Left cardiac atrium (tissue), 4 donors: ENCODE data around the gene GRB10. TPM values are rescaled to one million over a fixed set of nuclear protein-coding genes. Genes with fewer than 3 reads are reported as not detected.
"Not testable (repeated sequence)": the region's sequence is repeated elsewhere in the genome, so short reads cannot be mapped to it uniquely, and the experiment has no call there.

Experiments
- ATAC-seq, 2 donors: fragments of 200-7000 bp; cut with Tn5 transposase; one replicate each; pipeline ENCODE4 v1.9.1; 2020; ENCODE audit warnings: mild to moderate bottlenecking in 2 of 2, moderate library complexity in 2 of 2
- DNase-seq: peaks from one replicate; pipeline ENCODE4 v3.0.0-alpha.2; 2020
- intact Hi-C, 2 donors: fragments of 100-400 bp; cut with DNase I; formaldehyde crosslinking; loops; one replicate each; pipeline versions ENCODE4 v1.14.1 to v1.15.1; 2022 to 2023
- total RNA-seq, 2 donors: library from RNA; stranded (reverse); fragmentation: NEBNext Ultra II Directional; extraction: Animal tissue kit (Norgen Biotek cat#: 25700); gene quantifications; one replicate each; pipeline ENCODE4 v1.2.1, GENCODE V29; 2021
- donor health status: DM: no; HTN: yes; CAD: no.
- donor health status: DM: no; HTN: yes; CAD: no; lungs with severe emphysema.
- donor health status: DM: yes; HTN: yes; CAD: no.
- donor health status: Dilated cardiomyopathy.

Gene GRB10
- total RNA-seq, 2 donors from 2014 or later, result 39.9 to 45.6 TPM

DNA sequence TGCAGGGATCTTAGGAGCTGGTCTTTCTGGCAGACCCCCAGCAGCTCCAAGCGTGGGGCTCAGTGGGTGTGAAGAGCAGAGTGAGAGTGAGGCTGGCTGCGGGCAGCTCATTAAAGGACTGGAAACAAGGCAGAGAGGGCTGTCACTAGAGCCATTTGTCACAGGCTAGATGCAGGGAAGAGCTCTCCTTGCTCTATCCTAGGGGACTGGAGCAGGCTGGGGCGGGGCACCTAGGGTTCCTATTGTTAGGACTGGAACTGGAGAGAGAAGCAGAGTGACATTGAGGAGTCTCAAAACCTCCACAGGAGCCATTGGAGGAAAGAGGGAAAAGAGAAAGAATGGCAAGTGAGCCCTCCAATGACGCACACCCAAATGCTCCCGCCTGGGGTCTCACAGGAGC lies 216.7 kb downstream of the GRB10 start:
- intact Hi-C loops, result no loop called here

DNA sequence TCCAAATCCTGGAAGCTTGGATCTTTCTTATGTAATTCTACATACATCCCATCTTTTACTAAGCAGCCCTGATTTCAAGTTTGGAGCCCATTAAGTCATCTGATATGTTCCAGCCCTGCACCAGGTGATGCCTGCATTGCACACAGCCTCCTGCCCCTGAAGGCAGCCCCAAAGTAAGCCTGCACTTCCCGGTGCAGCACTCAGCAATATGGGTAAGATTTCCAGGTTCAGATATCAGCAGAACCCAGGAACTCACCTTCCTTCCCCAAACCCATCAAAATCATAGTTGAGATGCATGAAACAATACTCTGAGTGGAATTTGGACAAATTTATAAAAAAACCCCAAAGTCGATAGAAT lies 217.2 kb downstream of the GRB10 start:
- intact Hi-C loops, result no loop called here
- ATAC-seq, result no peak
- no peak for DNase-seq

More for the DNA sequence above, 216.7 kb downstream of the GRB10 start:
- no peak for DNase-seq
- no peak for ATAC-seq

DNA sequence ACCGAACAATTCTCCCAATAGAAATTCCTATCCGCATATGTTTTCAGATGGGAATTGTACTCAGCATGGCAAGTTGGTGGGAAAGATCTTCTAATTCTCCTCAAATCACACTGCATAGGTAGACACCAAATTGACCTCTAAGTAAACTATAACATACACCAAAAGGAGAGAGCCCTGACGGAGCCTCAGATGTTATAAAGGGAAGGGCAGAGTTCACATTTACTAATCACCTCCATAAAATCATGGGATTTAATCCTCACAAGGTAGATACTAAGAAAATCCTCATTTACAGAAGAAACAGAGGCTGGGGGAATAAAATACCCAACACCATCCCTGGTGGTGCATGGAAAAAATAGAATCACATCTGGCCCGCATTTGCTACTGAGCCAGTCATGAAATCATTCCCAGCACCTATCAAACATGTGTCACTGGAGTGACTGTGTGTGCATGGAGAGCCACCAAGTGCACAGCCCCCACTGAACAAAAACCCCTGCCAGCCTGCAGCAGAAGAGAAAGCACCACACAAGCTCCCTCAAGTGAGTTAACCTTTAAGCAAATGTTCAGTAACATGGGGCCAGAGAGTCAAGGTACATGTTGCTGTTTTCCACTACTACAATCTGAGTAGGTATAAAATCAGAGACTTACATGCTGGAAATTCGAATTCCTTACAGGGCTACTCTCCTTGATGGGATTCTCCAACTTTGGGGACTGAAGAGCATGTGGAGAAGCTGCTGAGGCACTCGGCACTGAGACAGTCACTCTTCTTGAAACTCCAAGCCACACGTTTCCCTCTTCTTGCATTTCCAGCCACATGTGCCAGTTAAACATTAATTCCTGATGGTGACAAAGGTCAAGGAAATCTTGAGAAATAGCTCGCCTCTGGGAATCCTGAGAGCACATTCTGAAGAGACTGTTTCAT lies 217.8 kb downstream of the GRB10 start, which contains the start of gene DDC:
DDC (minus strand) TSS at position 766 of the 919 bp plus-strand sequence. CDS start 21,320 bp downstream, outside the sequence.
- intact Hi-C loops, result no loop called here
- peak in 1 of 2 donors; percentile 47 for ATAC-seq

DNA sequence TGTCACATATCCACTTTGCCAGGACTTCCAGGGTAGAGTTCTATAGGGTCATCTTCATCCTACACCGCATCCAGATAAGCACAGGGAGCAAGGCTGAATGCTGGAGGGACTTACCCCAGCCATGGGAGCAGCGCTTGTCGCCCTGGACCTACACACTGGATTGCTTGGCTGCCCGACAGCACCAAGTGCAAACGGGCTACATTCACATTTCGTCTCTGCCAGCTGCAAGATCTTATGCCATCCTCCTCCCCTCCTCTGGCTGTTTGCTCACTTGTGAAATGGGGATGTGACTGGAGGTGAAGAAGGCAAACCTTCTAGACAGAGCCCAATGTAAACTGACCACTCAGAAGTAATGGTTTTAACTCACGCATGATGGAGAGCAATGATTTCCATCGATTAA lies 218.5 kb downstream of the GRB10 start:
- intact Hi-C loops, result no loop called here
- ATAC-seq, result peak in 1 of 2 donors; percentile 47

More for the DNA sequence above, 217.8 kb downstream of the GRB10 start, which contains the start of gene DDC:
- no peak for DNase-seq

DNA sequence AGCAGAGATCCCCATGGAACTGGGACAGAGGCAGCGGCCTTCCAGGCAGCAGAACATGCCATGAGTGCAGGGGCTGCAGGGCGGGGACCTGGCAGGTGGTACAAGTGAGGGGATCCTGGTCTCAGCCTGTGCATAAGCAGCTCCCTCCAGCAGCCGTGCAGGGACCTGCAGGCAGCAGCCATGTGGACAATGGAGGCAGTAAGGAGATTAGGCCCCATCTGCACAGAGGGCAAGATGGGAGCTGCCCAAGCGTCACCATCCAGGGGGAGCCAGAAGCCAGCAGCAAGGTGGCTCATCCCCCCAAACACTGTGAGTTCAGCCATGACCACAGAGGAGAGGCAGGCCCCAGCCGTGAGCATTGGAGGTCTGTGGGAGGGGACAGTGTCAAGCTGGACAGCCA lies 220.6 kb downstream of the GRB10 start:
- intact Hi-C loops, result no loop called here
- DNase-seq (no peak), ATAC-seq (no peak)

More for the DNA sequence above, 218.5 kb downstream of the GRB10 start:
- DNase-seq, result no peak

DNA sequence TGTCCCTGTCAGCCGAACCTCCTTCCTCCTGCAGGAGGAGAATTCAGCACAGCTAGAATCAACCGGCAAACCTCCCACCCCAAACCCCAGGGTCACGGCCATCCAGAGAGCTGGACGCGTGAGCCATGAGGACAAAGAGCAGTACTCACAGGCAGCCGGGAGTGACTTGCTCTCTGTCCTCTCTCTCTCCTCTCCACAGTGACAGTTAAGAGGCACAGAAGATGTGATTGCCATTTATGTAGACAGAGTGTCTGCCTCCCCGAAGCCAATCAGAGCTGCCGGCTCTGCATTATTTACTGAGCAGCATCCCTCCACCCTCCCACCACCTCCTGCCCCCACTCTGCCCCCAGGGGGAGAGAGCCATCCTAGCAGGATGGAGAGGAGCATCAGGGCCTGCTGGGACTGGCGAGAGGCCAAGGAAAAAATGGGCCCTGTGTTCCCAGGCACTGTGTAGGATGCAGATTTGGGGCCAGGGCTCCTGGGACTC lies 221.8 kb downstream of the GRB10 start:
- DNase-seq (no peak), ATAC-seq (peak in 1 of 2 donors; percentile 29)
- intact Hi-C loops, result no loop called here

DNA sequence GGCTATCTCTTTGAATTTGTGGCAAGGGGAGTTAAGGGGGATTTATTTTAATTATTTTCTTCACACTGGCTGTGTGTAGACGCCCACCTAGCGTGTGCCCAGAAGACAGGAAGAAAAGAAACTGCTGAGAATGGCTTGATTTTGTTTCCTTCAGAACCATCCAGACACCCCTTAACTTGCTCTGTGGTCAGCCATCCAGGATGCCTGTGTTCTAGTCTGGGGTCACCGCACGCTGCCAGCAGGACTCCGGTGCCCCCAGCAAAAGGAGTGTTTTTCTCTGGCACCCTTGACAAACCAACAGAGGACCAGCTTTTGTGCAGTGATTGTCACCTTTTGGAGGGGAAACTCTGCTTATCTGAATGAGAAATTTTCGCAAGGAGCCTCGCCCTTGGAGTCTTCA lies 222.8 kb downstream of the GRB10 start:
- intact Hi-C loops, result no loop called here
- DNase-seq (no peak), ATAC-seq (no peak)

DNA sequence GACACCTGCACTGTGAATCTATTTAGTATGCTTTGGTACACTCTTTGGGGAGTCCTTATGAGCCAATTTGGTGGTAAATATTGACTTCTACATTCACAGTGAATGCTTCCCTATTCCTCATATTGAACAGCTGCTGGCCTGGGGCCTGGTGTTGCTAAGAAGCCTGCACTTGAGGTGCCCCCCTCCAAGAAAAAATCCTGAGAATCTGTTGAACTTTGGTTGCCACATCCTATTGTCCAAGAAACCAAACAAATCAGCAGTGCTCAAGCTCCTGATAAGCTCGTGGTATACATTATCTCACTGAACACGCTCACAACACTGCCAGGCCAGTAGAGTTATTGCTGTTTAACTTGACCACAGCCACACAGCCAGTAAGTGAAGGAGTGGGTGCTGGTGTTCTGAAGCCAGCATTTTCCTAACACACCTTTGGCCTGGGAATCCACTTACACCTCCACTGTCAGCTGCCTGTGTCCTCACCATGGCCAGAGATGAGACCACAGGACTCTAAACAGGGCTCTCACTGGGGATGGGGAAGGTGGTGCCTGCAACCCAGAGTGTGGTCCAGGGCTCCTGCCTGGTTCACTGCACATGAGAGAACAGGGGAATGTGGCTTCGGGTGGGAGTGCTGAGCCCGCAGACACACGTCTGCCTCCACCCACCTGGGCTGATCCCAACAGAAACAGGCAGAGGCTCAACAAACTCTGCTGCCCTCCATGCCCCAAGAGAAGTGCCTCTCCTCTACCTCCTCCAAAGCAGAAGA lies 224.2 kb downstream of the GRB10 start:
- no peak for ATAC-seq
- no peak for DNase-seq
- intact Hi-C loops, result no loop called here

DNA sequence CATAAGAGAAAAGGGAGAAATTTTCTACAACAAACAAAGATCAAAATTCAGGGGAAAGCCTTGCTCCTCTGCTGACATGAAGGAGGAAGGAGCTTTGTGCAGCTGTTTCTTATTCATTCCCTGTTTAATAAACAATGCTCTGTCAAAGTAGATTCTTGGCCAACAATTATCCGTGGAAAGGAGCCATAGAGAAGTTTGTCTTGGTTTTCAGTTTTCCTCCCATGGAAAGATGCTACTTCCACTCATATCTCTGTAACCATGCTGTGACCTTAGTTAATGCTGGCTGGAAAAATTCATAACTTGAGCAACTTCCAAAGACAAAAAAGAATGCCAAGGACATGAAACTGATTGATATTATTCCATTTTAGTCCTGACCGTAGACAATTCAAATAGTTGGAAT lies 225.6 kb downstream of the GRB10 start:
- DNase-seq, result no peak
- no peak for ATAC-seq
- intact Hi-C loops, result no loop called here

DNA sequence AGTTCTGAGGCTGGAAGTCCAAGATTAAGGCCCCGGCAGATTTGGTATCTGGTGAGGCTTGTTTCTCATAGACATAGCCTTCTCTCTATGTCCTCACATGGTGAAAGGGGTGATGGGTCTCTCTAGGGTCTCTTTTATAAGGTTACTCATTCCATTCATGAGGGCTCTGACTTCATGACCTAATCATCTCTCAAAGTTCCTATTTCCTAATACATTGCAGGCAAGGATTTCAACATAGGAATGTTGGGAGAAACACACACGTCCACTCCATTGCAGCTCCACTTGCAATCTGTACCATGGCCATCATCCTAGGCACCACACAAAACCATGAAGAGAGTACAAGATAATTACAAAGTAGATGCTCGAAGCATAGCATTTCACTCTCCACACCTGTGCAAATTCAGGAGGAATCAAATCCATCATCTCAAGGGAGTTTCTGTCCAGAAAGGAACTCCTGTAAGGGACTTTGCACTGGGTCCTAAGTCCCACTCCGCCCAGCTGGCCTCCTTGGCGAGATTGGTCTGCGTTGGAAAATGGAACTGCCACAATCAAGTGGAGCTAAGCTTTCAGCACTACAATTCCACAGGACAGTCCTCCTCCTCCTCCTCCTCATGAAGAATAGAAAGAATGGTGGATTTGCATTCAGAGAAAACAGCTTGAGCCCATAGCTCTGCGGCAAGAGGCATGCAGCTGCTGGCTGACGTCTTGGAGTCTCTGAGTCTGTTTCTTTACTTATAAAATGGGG lies 226.3 kb downstream of the GRB10 start:
- ATAC-seq (no peak), DNase-seq (no peak)
- intact Hi-C loops, result no loop called here

DNA sequence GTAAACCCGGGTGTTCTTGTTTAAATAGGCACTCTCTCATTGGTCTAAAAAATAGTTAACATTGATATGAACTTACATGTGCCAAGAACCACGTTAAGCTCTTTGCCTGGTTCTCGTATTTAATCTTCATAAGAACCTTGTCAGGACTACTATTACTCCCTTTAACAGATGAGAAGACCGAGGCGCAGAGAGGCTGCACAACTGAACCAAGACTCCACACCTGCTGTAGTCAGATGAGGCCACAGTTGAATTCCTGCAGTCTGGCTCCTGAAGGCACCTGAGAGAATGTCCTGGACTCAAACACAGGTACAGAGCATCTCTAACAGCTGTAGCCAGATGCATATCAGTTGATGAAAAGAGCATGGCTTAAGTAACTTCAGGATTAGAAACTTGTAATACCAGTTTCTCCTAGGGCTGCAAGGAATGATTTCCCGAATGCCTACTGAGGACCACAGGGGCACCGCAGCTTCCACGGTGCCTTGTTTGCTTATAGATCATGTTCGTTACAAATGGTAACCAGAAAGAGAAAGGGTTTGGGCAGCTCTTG lies 227.0 kb downstream of the GRB10 start:
- intact Hi-C loops, result no loop called here
- ATAC-seq, result no peak
- DNase-seq, result no peak

DNA sequence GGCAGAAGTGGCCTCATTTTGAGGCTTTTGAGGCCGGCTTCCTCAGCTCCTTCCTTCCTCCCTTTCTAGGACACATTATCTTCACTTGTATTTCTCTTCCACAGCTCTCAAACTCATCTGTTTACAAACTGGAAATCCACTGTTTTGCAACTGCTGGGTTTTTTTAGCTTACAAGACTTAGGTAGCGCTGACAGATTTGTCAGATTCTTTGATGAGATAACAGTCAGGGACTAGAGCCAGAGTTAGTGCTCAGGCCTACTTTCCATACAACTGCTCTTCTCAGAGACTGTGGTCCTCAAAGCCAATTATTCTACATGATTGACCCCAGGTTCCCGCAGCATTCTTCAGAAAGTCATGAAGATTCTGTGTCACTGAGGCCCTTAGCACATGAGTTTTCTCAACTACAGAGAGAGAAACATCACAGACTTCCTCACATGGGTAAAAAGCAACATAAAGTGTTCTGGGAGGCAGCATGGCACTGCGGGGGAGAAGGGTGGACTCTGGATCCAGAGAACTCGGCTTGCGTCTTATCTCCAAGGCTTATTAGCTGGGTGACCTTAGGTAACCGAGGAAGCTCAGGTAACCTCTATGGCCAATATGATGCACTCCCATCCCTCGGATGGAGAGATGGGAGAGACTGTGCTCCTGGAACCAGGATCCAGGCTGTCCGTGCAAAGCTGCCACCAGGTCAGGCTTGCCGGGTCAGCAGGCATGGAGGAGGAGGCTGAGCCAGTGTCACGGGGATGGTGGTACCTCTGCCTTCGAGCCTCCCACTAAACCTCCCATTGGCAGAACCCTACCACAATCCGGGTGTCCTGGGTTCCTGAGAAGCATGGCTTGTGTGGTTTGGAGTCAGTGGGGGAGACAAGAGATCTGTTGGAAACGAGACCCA lies 228.0 kb downstream of the GRB10 start:
- ATAC-seq (no peak), DNase-seq (no peak)
- intact Hi-C loops, result no loop called here

DNA sequence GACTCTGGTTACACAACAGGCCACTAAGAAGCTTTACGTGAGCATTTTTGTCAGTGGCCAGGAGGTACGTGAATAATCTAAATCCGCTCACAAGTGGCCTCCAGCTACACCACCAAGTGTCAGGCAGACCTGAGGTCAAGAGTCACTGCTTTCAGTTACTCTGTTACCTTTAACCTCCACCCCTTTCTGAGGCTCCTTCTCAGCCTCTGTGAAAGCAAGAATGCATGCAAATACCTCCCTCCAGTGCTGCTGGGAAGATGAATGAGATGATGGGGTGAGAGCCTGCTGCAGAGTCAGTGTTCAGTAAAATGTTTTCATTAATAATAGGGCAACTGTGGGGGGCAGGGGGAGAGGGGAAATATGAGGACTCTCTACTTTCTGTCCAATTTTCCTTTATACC lies 228.7 kb downstream of the GRB10 start:
- intact Hi-C loops, result no loop called here
- no peak for DNase-seq
- no peak for ATAC-seq

DNA sequence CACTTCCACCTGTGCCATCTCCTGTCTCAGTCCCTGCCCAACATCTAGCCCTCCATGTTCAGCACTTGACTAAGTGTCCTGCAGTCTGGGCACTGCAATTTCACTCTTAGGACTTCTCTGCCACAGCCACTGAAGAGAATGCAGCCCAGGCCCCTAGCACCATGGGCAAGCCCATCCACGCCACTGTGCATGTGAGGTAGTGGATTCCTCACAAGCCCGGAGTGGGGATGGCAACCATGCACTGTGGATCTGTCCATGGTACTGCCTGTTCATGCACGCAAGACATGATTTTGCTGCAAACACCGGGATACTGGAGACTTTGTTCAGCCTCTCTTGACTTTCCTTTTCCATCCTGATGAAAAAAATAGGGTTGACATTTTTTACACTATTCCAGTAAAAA lies 229.8 kb downstream of the GRB10 start:
- ATAC-seq (no peak), DNase-seq (no peak)
- intact Hi-C loops, result no loop called here

DNA sequence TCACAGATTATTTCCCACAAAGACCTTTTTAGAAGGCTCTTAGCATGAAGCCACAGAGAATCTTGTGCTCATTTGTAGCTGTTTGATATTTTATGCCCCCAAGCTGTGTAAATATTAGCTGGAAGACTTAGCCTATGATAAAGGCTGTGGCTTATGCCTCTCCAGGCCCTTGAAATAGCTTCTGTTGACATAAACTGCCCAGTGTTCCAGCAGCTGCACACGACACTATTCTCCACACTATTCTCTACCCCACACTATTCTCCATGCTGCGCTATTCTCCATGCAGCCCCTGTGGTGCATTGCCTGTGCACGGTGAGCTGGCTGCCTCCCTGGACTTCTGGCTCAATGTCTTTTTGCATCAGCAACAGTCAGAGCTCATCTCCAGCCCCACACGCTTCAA lies 230.6 kb downstream of the GRB10 start:
- no peak for ATAC-seq
- intact Hi-C loops, result no loop called here
- DNase-seq, result no peak

DNA sequence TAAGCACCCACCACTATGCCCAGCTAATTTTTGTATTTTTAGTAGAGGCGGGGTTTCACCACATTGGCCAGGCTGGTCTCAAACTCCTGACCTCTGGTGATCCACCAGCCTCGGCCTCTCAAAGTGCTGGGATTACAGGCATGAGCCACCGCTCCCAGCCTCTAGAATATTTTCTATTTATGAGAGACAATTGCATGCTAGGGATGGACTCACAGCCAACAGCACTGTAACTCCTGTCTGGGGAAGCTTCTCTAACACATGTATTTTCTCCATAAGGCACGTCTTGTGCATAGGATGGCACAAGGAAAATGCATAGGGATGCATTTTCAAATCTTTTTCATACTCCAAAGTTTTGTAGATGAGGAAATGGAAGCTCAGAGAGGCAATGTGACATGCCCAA lies 237.1 kb downstream of the GRB10 start:
- ATAC-seq, DNase-seq, intact Hi-C loops: not testable (repeated sequence)

DNA sequence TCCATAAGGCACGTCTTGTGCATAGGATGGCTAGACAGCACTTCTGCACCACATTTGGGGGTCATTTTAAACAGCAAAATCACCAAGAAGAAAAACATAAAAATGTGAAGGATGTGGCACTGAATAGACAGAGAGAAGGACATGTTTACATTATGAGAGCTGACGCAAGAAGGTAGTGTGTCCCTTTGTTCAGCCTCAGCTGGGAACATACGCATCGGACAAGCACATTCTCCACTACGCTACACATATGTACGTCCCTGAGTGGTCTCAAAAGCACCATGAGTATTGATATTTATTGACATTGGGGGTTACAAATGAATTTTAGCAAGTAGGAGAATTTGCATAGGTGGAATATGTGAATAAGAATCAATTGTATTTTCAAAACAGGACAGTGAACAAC lies 237.7 kb downstream of the GRB10 start:
- ATAC-seq, result no peak
- intact Hi-C loops, result no loop called here

DNA sequence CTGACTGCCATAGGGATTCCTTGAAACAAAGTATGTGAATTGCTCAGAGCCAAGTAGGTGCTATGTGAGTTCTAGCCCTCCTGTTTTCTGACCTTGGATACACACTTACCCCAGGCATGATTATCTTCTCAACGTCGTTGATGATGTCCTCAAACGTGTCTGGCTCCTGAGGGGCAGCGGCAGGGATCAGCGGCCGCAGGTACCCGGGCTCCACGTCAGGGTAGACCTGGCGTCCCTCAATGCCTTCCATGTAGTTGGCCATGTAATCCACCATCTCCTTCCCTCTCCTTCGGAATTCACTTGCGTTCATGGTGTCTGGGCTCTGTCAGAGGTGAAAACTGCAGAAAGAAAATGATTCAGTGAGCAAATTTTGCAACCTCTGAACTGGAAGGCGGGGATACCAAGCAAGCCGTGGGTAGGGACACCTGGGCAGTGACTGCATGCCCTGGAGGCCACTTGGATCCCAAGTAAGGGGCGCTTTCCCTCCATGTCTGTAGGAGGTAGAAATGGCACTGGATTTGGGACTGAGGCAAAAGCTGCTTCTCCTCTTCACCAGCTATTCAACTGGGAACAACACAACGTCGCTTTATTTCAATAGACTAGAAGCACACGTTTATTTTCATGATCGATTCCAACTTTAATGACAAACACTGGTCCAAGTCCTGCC lies 238.8 kb downstream of the GRB10 start:
- DNase-seq (no peak), ATAC-seq (no peak)
- intact Hi-C loops, result no loop called here

More for the DNA sequence above, 237.7 kb downstream of the GRB10 start:
- DNase-seq, result no peak
